Peyer's patch (tissue), 4 donors: ENCODE measurements around the gene ATP13A3. TPM values are rescaled to one million over a fixed set of nuclear protein-coding genes. Genes with fewer than 3 reads are reported as not detected.
"Not testable (repeated sequence)": the region's sequence is repeated elsewhere in the genome, so short reads cannot be mapped to it uniquely, and the experiment has no call there.

Source experiments
- DNase-seq, 3 donors: peaks; one replicate each; pipeline ENCODE4 v3.0.0-alpha.2; 2017 to 2019
- H3K27ac ChIP-seq, 4 donors: fragments of 200-600 bp; sonication (generic); one replicate each; pipeline ENCODE4 v1.5.1; 2016 to 2019
- H3K27me3 ChIP-seq, 2 donors: fragments of 200-600 bp; sonication (generic); one replicate each; pipeline ENCODE4 v1.5.1; 2019
- H3K36me3 ChIP-seq, 3 donors: fragments of 200-600 bp; sonication (generic); one replicate each; pipeline ENCODE4 v1.5.1; 2016 to 2019
- H3K4me1 ChIP-seq, 4 donors: fragments of 200-600 bp; sonication (generic); one replicate each; pipeline ENCODE4 v1.5.1; 2016 to 2019
- H3K4me3 ChIP-seq, 4 donors: fragments of 200-600 bp; sonication (generic); 1 replicate in 3 of 4; 2 replicates in 1 of 4; pipeline ENCODE4 v1.5.1; 2016 to 2019; ENCODE audit warnings: mild to moderate bottlenecking in 1 of 4
- H3K9me3 ChIP-seq, 4 donors: fragments of 200-600 bp; sonication (generic); one replicate each; pipeline ENCODE4 v1.5.1; 2016 to 2019; ENCODE audit warnings: mild to moderate bottlenecking in 1 of 4
- CTCF ChIP-seq, 6 experiments: fragments of 450-650 bp in 4 of 6; fragments of 200-600 bp in 2 of 6; sonication (generic) in 1 of 6; IDR thresholded peaks; one replicate each; pipeline ENCODE4 v1.5.1; 2017 to 2019; ENCODE audit warnings: antibody characterized with exemption in 6 of 6, mild to moderate bottlenecking in 3 of 6, moderate library complexity in 1 of 6
- POLR2A ChIP-seq, 2 donors: fragments of 450-650 bp; IDR thresholded peaks; one replicate each; pipeline ENCODE4 v1.5.1; 2017; ENCODE audit warnings: antibody characterized with exemption in 2 of 2, mild to moderate bottlenecking in 2 of 2, moderate library complexity in 2 of 2
- total RNA-seq, 4 donors: library from RNA; depleted of rRNA; stranded (reverse); fragments of >200 nt; gene quantifications; one replicate each; pipeline ENCODE4 v1.1.0, GENCODE V29; 2016

Gene ATP13A3
- 10 to 100 TPM; 54.3 to 67.2 (median 58.2) TPM for total RNA-seq

DNA sequence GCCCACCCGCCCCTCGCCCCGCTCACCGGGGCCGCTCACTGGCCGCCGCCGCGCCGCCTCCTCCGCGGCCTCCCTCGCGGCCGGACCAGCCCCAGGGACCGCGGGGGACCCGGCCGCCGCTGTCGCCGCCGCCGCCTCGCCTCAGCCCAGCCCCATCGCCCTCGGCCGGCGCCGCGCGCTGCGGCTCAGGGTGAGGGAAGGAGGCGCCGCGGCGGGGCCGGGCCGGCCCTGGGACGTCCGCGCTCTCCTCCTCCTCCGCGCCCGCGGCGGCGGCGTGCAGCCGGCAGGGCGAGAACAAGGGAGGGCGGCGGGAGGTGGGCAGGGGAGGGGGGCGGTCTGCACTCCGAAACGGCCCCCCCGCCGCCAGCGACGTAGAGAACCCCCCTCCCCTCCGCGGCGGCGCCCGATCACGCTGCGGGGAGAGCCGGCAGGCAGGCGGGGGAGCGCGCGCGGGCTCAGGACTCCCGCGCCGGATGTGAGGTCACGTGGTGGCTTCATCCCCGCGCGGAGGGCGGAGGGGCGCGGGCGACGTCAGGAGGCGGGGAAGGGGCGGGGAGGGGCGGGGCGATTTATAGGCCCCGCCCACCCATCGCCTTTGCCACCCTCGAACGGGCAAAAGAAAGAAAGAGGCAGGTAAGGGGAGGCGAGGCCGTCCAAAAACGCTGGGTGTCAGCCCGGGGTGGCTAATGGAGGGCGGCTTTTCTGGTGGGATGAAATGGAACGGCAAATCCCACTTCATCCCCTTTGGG is at the start of gene ATP13A3:
Gene ATP13A3, minus strand, starts transcription at position 463 of the 749 bp plus-strand sequence. CDS start 24,812 bp downstream, outside the sequence.
- peak within 1 kb of the TSS; percentile 65 to 87 (median 76) for H3K4me3 ChIP-seq
- no peaks in the 10 kb centered on the region for H3K36me3 ChIP-seq
- no peak for TF ChIP-seq CTCF (IDR thresholded peaks at IDR 0.05)
- TF ChIP-seq POLR2A (IDR thresholded peaks at IDR 0.05) = peak; percentile 63 to 85
- H3K27me3 ChIP-seq = no peaks in the 10 kb centered on the region
- DNase-seq = peak; percentile 91 to 95 (median 95)
- peaks cover 0 to 24% (median 1%) of the 10 kb centered on the region in 4 donors for H3K4me1 ChIP-seq
- H3K27ac ChIP-seq = peak within 1 kb of the TSS; percentile 88 to 95 (median 92)
- H3K9me3 ChIP-seq = no peaks in the 10 kb centered on the region

GRCh38 chr3:194535199-194535598 is 48.4 kb upstream of the ATP13A3 start:
- peaks cover 0 to 16% (median 2%) of the 10 kb centered on the region in 4 donors for H3K4me1 ChIP-seq
- not testable (repeated sequence) for H3K36me3 ChIP-seq, H3K27me3 ChIP-seq, DNase-seq, H3K4me3 ChIP-seq, H3K27ac ChIP-seq, H3K9me3 ChIP-seq

- peaks cover 0 to 6% (median 0%) of the 10 kb centered on the region in 4 donors for H3K9me3 ChIP-seq
- TF ChIP-seq CTCF (IDR thresholded peaks at IDR 0.05) (no peak), POLR2A (IDR thresholded peaks at IDR 0.05) (no peak)
- no peak overlapping the region for H3K4me3 ChIP-seq
- no peak overlapping the region for H3K27ac ChIP-seq
- no peaks in the 10 kb centered on the region for H3K27me3 ChIP-seq
- no peaks in the 10 kb centered on the region for H3K36me3 ChIP-seq
- DNase-seq = no peak
- peaks cover 0 to 16% (median 2%) of the 10 kb centered on the region in 4 donors for H3K4me1 ChIP-seq
Measured at GRCh38 chr3:194534243-194534642, 47.4 kb upstream of the ATP13A3 start.

DNA sequence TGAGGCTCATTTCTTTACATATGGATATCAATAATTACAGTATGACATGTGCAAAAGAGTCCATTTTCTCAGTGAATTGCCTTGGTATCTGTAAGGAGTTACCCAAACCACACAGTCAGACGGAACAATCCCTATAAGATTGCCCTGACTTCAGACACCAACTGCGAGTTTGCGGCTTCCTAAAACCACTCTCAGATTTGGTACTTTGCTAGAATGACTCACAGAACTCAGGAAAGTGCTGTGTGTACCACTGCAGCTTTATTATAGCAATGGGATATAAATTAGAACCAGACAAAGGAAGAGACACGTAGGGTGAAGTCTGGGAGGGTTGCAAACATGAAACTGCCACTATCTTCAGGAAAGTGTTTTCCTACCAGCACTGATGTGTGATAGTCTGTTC is 45.8 kb upstream of the ATP13A3 start:
- no peak overlapping the region for H3K4me3 ChIP-seq
- H3K27me3 ChIP-seq = no peaks in the 10 kb centered on the region
- DNase-seq = no peak
- TF ChIP-seq CTCF (IDR thresholded peaks at IDR 0.05) = no peak
- no peak for TF ChIP-seq POLR2A (IDR thresholded peaks at IDR 0.05)
- H3K36me3 ChIP-seq = no peaks in the 10 kb centered on the region
- H3K9me3 ChIP-seq = peaks cover 0 to 6% (median 0%) of the 10 kb centered on the region in 4 donors
- H3K4me1 ChIP-seq = peaks cover 0 to 16% (median 2%) of the 10 kb centered on the region in 4 donors
- no peak overlapping the region for H3K27ac ChIP-seq

DNA sequence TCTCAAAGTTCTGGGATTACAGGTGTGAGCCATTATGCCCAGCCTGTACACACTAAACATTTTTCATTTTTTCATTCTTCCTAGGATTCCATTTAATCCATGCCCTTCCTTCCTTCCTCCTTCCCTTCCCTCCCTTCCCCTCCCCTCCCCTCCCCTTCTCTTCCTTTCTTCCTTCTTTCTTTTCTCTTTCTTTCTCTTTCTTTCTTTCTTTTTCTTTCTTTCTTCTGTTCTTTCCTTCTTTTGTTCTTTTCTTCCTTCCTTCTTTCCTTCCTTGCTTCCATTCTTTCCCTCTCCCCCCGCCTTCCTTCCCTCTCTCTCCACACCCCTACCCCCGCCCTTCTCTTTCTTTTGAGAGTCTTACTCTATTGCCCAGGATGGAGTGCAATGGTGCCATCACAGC is 40.9 kb upstream of the ATP13A3 start:
- H3K27ac ChIP-seq = no peak overlapping the region
- H3K36me3 ChIP-seq = no peaks in the 10 kb centered on the region
- DNase-seq = no peak
- H3K9me3 ChIP-seq = no peaks in the 10 kb centered on the region
- TF ChIP-seq POLR2A (IDR thresholded peaks at IDR 0.05) (no peak), CTCF (IDR thresholded peaks at IDR 0.05) (no peak)
- H3K27me3 ChIP-seq = no peaks in the 10 kb centered on the region
- no peak overlapping the region for H3K4me3 ChIP-seq
- no peaks in the 10 kb centered on the region for H3K4me1 ChIP-seq

GRCh38 chr3:194526164-194526563 is 39.4 kb upstream of the ATP13A3 start:
- TF ChIP-seq CTCF (IDR thresholded peaks at IDR 0.05) (no peak), POLR2A (IDR thresholded peaks at IDR 0.05) (no peak)
- Histone ChIP-seq H3K4me3 (no peak overlapping the region), H3K27ac (no peak overlapping the region), H3K36me3 (no peaks in the 10 kb centered on the region), H3K4me1 (no peaks in the 10 kb centered on the region), H3K27me3 (no peaks in the 10 kb centered on the region), H3K9me3 (no peaks in the 10 kb centered on the region)
- no peak for DNase-seq
